HG03558 (cell line): ENCODE measurements around the gene EMSY.
A peak's percentile ranks its signal among the peaks of the same experiment; 100 is the strongest.
"Not testable (repeated sequence)": the region's sequence is repeated elsewhere in the genome, so short reads cannot be mapped to it uniquely, and the experiment has no call there.

ENCODE experiments used
- ATAC-seq: cut with Tn5 transposase; IDR thresholded peaks from one replicate; pipeline ENCODE4 v1.9.1; 2021; ENCODE audit warnings: moderate number of reproducible peaks; ENCODE audit not compliant: unreplicated experiment; ENCODE audit errors: extremely low read depth

Gene EMSY, protein sequence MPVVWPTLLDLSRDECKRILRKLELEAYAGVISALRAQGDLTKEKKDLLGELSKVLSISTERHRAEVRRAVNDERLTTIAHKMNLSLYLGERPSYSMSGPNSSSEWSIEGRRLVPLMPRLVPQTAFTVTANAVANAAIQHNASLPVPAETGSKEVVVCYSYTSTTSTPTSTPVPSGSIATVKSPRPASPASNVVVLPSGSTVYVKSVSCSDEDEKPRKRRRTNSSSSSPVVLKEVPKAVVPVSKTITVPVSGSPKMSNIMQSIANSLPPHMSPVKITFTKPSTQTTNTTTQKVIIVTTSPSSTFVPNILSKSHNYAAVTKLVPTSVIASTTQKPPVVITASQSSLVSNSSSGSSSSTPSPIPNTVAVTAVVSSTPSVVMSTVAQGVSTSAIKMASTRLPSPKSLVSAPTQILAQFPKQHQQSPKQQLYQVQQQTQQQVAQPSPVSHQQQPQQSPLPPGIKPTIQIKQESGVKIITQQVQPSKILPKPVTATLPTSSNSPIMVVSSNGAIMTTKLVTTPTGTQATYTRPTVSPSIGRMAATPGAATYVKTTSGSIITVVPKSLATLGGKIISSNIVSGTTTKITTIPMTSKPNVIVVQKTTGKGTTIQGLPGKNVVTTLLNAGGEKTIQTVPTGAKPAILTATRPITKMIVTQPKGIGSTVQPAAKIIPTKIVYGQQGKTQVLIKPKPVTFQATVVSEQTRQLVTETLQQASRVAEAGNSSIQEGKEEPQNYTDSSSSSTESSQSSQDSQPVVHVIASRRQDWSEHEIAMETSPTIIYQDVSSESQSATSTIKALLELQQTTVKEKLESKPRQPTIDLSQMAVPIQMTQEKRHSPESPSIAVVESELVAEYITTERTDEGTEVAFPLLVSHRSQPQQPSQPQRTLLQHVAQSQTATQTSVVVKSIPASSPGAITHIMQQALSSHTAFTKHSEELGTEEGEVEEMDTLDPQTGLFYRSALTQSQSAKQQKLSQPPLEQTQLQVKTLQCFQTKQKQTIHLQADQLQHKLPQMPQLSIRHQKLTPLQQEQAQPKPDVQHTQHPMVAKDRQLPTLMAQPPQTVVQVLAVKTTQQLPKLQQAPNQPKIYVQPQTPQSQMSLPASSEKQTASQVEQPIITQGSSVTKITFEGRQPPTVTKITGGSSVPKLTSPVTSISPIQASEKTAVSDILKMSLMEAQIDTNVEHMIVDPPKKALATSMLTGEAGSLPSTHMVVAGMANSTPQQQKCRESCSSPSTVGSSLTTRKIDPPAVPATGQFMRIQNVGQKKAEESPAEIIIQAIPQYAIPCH (N-terminal part only)

DNA sequence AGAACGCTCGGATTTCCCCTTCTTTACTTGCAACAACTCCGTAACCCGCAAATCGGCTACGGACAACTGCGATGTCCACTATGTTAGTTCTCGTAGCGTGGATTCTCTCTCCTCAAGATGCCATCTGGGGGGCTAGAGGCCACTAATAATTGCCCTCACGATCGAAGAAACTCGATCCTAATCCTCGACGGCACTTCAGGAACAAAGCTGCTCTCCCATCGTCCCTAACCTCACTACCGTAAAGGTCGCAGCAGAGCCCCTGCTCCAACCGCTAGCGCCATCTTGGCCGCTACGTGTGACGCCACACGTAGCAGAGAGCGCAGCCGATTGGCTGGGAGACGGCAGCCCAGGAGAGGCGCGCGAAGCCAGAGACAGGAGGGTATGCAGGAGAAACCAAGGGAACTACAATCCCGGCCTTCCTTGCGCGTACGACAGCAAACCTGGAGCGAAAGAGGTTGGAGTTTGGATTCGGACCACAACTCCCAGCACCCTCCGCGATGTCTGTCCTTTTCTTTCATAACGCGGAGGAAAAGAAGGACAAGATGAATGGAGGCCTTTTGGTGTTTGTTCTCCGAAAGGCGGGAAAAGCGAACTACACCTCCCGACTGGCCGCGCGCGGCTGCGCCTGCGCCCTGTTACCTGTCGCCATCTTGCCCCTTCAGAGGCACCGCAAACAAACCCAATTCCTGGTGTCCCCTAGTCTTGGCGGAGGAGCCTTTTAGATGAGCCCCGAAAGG, at the start of gene EMSY:
Gene EMSY (plus strand): TSS at position 635 of the 737 bp plus-strand sequence. CDS start 1,921 bp downstream, outside the sequence.
- ATAC-seq: peak; percentile 84

DNA sequence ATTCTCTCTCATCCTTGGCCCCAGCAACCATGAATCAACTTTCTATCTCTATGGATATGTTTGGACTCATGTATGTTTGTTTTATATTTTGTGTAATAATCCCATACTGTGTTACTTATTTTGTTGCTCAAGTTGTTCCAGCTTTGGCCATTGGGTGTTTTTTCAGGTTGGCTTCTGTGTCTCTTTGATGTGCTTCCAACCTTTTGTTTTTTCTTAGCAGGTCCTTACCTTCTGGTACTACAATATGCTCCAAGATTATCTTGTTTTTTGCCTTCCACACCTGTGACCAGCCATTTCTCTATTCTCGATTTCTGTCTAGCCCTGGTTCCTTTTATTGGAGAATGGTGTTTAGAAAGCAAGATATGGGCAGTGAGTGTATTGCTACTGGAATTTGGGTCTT, 49.5 kb upstream of the EMSY start:
- ATAC-seq: no peak

DNA sequence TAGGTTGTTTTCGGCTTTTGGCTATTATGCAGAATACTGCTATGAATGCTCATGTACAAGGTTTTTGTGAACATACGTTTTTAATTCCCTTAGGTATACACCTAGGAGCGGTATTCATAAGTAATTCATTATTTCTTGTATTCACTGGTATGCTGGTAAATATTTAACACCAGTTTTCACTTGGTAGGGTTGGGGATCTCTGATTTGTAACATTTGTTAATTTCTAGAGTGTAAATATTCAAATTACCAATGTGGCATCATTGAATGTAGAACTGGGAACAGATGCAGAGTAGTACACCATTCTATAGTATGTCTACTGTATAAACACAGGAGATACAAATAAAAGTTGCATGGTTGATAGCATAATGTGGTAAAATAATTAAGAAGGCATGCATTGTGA, 47.4 kb upstream of the EMSY start:
- ATAC-seq: no peak

DNA sequence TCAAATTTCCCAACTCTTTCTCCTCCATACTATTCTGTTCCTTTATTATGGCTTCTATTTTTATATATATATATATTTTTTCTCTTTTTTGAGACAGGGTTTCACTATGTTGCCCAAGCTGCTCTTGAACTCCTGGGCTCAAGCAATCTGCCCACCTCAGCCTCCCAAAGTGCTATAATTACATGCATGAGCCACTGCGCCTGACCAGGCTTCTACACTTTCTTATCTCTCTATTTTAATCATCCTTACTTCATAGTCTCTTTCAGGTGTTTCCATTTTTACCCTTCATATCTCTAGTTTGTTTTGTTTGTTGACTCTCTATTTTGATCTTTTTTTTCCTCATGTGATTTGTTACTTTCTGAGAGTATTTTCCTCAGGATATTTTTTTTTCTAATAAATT, 43.9 kb upstream of the EMSY start:
- ATAC-seq: no peak

DNA sequence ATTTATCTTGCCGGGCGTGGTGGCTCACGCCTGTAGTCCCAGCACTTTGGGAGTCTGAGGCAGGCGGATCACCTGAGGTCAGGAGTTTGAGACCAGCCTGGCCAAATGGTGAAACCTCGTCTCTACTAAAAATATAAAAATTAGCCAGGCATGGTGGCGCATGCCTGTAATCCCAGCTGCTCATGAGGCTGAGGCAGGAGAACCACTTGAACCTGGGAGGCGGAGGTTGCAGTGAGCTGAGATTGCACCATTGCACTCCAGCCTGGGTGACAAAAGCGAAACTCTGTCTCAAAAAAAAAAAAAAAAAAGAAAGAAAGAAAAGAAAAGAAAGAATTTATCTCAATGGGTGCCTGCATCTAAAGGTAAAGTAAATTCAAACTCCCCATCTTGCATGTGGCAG, 43.3 kb upstream of the EMSY start:
- ATAC-seq: not testable (repeated sequence)

DNA sequence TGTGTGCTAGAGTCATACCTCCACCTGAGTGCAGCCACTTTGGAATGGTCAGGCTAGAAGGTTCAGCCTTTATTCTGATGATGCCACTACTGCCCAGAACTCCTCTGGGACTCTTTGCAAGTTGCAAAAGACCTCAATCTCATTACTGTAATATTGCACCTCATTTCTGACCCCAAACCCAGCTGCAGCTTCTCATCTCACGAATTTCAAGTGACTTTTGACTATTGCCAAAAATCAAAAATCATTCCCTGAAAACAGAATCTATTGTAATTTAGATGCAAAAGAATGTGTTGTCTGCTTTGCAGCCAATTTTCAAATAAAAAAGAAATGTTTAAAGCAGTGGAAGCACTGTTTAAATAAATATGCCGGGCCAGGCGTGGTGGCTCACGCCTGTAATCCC, 38.5 kb upstream of the EMSY start:
- no peak for ATAC-seq

DNA sequence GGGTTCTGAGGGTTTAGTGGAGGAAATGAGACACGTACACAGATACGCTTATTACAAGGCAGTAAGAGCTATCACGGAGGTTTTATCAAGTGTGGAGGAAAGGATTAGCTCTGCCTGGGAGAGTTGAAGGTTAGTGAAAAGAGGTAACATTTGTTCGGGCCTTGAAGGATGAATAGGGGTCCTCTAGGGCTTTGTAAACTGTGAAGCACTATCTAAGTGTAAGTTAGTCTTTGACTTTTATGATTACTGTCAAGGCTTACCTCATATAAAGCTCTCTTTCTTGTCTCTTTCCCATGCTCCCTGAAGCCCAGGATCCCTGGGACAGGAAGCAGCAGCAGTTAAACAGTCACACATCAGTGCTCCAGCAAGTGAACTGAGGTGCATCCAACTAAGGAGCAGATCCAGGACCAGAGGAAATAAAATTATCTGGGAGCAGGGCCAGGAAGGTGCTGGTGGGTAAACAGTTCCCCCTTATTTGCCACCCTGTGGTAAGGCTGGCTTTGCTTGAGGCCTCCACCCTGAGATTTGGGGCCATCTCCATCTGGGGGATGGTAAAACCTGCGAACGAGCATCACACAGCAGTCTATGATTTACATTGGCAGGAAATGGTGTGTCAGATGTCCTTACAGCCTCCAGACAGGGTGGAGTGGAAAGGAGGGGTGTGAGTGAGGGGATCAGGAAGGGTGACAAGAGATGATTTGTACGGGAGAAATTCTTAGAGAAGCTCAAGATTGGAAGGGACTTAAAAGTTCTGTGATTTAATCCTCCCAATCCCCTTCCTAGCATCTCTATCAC, 36.5 kb upstream of the EMSY start:
- ATAC-seq: no peak

DNA sequence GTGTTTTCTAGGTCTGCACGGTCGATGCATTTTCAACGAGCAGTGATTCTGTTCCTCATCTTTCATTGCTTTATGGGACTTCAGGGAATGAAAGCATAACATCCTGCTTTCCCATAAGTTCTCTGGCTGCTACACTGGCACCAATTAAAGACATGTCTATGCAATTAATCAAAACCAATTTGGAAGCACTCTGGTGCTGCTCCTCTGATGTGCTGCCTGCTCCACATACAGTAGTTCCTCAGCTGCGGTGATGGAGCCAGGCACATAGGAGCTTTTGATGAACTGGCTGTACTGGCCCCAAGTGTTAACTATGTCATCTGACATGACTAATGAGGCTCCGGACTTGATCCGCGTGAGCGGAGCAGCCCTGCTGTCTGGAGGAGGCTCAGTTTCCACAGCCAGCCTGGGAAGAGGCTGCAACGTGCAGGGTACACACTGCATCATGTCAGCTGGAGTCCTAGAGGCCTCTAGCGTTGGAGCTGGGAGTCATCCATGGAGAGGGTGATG, 33.9 kb upstream of the EMSY start:
- ATAC-seq: no peak

DNA sequence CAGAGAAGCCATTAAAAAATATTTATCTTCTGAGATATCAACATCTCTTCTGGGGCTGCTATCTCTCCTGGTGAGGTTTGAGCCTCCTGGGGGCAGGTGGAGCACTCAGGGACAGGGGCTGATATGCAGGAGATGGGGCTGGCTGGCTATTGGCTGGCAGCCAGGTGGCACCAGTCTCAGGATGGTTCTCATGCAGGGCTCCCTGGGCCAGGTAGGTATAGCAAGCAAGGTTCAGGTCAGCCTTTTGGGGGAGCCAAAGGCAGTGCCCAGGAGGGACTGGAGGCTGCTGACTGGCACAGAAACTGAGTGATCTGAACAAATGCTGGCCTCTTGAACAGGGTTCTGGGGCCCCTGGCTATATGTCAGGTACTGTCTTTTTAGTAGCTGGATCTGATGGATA, 29.7 kb upstream of the EMSY start:
- ATAC-seq: no peak

DNA sequence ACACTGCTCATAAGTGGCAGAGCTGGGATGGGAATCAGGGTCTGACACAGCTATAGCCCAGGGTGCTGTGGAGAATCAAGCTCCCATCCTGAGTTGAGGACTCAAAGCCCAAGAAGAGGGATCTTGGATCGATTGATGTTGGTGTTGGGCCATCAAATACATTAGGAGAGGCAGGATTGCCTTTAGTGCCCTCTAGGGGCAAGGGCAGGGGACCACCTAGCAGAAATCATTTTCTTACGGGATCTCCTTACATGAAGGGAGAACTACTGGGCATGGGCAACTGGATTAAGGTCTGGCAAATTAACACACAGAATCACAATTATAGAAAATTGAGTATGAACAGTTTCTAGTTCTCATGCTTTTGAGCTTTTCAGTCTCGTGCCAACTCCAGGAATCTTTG, 24.9 kb upstream of the EMSY start:
- ATAC-seq: no peak

DNA sequence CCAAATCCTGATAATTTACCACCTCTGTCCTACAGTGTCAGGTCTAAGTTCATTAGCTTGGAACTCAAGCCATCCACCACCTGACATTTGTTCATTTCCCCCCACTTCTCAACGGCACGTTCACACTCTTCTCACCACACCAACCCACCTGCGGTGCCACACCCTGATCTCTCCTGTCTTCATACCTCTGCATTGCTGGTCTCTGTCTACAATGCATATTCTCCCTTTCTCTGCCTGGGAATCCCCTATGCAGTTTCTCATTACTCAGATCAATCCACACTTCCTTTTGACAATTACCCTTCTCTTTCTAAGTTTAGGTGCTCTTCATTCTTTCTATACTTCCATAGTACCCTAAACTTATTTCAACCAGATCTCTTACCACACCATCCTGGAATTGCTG, 20.4 kb upstream of the EMSY start:
- ATAC-seq: no peak

DNA sequence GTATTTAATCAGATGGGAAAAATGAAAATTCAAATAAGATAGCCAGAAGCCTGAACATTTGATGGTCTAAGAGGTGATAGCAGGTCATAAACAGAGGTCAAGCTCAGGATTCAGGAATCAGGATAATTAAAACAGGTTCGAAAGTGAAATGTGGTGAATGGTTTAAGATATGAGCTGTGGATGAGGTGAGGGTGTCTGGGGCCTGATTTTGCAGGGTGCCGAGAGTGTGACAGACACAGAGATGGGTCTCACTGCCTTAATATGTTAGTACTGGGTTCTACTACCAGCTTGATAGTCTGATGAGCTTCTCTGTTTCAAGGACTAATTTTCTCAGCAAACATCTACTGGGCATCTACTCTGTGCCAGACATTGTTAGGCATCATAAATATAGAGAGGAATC, 19.9 kb upstream of the EMSY start:
- ATAC-seq: no peak

DNA sequence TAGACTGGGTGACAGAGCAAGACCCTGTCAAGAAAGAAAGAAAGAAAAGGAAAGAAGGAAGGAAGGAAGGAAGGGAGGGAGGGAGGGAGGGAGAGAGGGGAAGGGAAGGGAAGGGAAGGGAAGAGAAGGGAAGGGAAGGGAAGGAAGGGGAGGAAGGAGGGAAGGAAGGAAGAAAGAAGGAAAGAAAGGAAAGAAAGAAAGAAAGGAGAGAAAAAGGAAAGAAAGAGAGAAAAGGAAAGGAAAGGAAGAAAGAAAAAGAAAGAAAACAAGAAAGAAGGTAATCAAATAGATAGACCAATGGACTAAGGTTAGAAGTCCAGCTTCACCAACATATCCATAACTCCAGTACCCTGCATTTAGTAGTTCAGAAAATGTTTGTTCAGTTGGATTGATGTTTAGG, 18.2 kb upstream of the EMSY start:
- ATAC-seq: no peak

DNA sequence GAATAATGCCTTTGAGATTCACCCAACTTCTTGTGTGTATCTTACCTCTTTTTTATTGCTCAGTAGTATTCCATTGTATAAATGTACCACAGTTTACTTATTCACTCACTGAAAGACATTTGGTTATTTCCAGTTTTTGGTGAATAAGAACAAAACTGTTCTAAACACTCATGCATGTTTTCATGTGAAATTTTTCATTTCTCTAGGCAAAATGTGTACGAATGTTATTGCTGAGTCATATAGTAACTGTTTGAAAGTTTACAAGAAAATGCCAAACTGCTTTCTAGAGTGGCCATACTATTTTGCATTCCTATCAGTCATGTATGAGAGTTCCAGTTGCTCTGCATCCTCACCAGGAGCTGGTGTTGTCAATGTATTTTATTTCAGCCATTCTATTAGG, 8.8 kb upstream of the EMSY start:
- no peak for ATAC-seq

DNA sequence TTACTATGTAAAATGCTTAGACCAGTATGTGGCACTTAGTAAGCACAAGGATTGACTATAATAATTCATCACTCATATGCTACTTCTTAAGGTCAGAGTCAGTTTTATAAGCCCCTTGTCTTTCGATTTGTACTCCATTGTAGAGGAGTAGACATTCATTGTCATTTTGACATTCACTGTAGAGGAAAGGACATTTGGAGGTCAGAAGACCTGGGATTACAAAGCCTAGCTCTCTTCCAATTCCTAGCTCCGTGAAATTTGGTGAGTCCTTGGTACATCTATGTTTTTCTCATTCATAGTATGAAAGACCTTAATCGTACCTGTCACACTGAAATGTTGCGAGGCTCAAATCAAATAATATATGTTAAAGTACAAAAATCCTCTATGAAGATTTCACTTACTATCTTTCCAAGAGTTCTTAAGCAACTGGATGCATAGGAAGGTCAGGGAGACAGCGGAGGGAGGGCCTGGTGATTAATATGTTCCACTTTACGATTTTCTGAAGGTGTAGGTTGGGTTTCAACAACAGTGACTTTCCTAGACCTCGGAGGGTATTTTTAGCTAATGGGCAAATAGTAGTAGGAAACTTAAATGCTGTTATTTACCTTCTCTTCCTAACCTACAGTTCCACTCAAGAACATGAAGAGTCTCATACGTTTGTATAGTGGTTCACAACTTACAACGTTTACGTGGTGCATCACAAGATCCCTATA, 1.4 kb upstream of the EMSY start:
- no peak for ATAC-seq

DNA sequence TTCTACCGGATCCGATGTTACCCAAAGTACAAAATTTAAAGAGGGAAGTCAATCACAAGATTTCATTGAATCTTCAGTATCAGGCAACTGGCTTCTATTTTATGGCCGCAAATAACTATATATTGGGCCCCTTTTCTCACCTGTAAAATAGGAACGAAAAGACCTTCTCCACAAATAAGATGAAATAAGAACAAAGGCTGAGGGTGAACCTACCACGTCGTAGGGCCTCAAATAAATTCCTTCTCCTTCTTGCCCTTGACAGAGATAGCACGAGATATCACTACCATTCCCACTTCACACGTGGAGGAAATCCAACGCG, 794 bp upstream of the EMSY start:
- ATAC-seq: no peak

DNA sequence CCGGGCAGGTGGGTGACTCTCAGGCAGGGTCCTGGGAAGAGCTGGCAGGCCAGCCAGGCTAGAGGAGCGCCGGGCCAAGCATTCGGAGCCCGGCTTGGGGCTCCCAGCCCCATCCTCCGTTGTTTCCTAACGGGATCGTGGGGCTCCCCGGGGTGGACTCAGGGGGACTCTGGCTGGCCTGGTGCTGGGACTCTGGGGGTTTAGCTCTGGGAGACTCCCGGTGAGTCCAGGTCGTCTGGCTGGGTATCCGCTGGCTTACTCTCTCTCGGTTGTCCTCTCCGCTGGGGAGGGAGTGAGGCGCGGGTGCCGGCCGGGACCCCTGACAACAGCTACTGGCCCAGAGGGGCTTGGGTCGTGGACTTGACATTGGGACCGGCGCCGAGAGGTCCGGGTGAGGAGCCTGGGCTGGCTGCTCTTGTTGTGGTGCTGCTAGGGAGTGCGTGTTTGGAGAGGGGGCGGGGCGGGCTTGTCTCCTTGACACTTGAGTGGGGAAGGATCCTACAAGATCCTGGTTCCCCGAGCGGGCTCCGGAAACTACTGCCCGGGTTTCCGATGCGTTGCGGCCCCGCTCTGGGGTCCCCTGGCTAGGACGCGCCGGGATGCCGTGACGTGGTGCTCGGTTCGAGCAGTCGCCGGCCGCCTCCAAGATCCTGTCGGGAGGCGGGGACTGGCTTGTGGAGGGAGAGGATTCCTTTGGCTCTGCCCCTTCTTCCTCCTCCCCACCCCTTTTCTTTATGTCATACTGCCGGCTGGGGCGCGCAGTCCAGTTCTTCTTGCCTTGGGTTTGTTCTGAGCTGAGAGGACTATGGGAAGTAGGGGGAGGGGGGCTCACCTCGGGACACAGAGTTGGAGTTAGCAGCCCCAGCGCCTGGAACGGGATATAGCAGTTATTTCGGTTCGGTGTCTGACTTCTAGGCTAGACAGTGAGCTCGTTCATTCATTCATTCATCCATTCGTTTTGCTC, 585 bp downstream of the EMSY start:
- no peak for ATAC-seq
